HepG2 (cell line): ENCODE measurements around the gene NRG4. TPM values are rescaled to one million over a fixed set of nuclear protein-coding genes. Genes with fewer than 3 reads are reported as not detected.

Experiments used
- ATAC-seq: fragments of 200-7000 bp; cut with Tn5 transposase; 3 replicates; pipeline ENCODE4 v1.9.1; 2020; ENCODE audit warnings: mild to moderate bottlenecking, moderate library complexity
- BruUV-seq: library from RNA; stranded (reverse); fragments of 400-500 nt; replicated peaks from 2 replicates; lab custom pipeline; 2021; lab: Mats Ljungman, UMichigan
- CTCF ChIA-PET: fragments of 300-600 bp; formaldehyde crosslinking; extraction: SDS; loops from one replicate; lab custom pipeline; 2021; ENCODE audit warnings: low total read pairs, inconsistent platforms, low intra/inter-chr PET ratio; lab: Yijun Ruan, JAX
- POLR2A ChIA-PET: fragments of 350-600 bp; sonication (Branson Sonifier 250); formaldehyde crosslinking; loops from one replicate; lab custom pipeline; 2020; ENCODE audit warnings: antibody characterized with exemption, inconsistent platforms; lab: Yijun Ruan, JAX
- DNase-seq: peaks from one replicate; pipeline ENCODE4 v3.0.0-alpha.2; 2015; ENCODE audit warnings: low spot score
- FAIRE-seq: peaks from 3 replicates; lab custom pipeline; 2011; peaks lifted over from hg19 to GRCh38; lab: Jason Lieb, UNC
- H2AFZ ChIP-seq: one replicate; pipeline ENCODE4 v1.6.1; 2011; ENCODE audit warnings: low read length, inconsistent platforms
- H3K27ac ChIP-seq: fragments of 300-600 bp; 3 replicates; pipeline ENCODE4 v1.8.0; 2011; ENCODE audit warnings: mixed run types, mild to moderate bottlenecking, mixed read lengths, low read length, inconsistent platforms; ENCODE audit not compliant: insufficient read depth; ENCODE audit errors: extremely low read length
- H3K27me3 ChIP-seq, 2 experiments: fragments of 200-600 bp in 1 of 2; 2 replicates in 1 of 2; 3 replicates in 1 of 2; pipeline versions ENCODE4 v1.6.0 to v1.8.0; 2011; ENCODE audit warnings: low read length in 2 of 2, mild to moderate bottlenecking in 2 of 2, moderate library complexity in 2 of 2, inconsistent platforms in 1 of 2; ENCODE audit not compliant: insufficient read depth in 2 of 2, control insufficient read depth in 1 of 2
- H3K36me3 ChIP-seq, 2 experiments: fragments of 200-600 bp in 1 of 2; replicated peaks in 1 of 2; 2 replicates in 1 of 2; 3 replicates in 1 of 2; pipeline versions ENCODE4 v1.5.1 to v1.8.0; 2011; ENCODE audit warnings: low read length in 2 of 2, inconsistent platforms in 1 of 2; ENCODE audit not compliant: insufficient read depth in 2 of 2, control insufficient read depth in 1 of 2
- H3K4me1 ChIP-seq: 2 replicates; pipeline ENCODE4 v1.5.1; 2012; ENCODE audit warnings: low read length, inconsistent platforms; ENCODE audit not compliant: insufficient read depth
- H3K4me2 ChIP-seq: 2 replicates; pipeline ENCODE4 v1.6.0; 2011; ENCODE audit warnings: low read depth, low read length, inconsistent platforms
- H3K4me3 ChIP-seq, 3 experiments: fragments of 200-600 bp in 1 of 3; sonication (generic), shearing (Covaris generic) in 1 of 3; replicated peaks in 1 of 3; 2 replicates each; pipeline ENCODE4 v1.5.1; 2011 to 2016; ENCODE audit warnings: low read length in 3 of 3, inconsistent platforms in 2 of 3, low read depth in 2 of 3, mild to moderate bottlenecking in 2 of 3, control low read depth in 1 of 3, mixed read lengths in 1 of 3; ENCODE audit not compliant: insufficient read depth in 1 of 3
- H3K79me2 ChIP-seq: one replicate; pipeline ENCODE4 v1.6.1; 2011; ENCODE audit warnings: low read length, inconsistent platforms; ENCODE audit not compliant: insufficient read depth
- H3K9ac ChIP-seq: 2 replicates; pipeline ENCODE4 v1.6.0; 2011; ENCODE audit warnings: mild to moderate bottlenecking, low read depth, low read length, inconsistent platforms; ENCODE audit not compliant: insufficient read depth
- H3K9me3 ChIP-seq: 2 replicates; pipeline ENCODE4 v1.5.1; 2012; ENCODE audit warnings: mild to moderate bottlenecking, low read length
- H4K20me1 ChIP-seq: 2 replicates; pipeline ENCODE4 v1.6.0; 2011; ENCODE audit warnings: inconsistent platforms, mild to moderate bottlenecking, low read length, moderate library complexity; ENCODE audit not compliant: insufficient read depth
- CEBPG ChIP-seq: IDR thresholded peaks from 2 replicates; pipeline ENCODE4 v1.6.1; 2016
- MLLT10 ChIP-seq: sonication (generic); formaldehyde crosslinking; IDR thresholded peaks from 2 replicates; pipeline ENCODE4 v1.4.0; 2020; ENCODE audit warnings: missing genetic modification reagents
- ZNF20 ChIP-seq: sonication (generic); formaldehyde crosslinking; IDR thresholded peaks from 2 replicates; pipeline ENCODE4 v1.4.0; 2020; ENCODE audit warnings: mild to moderate bottlenecking, moderate library complexity, missing genetic modification reagents
- ZNF317 ChIP-seq: sonication (generic); formaldehyde crosslinking; IDR thresholded peaks from 2 replicates; pipeline ENCODE4 v1.5.0; 2020; ENCODE audit warnings: mild to moderate bottlenecking, missing genetic modification reagents
- WGBS: methylation state at CpG from one replicate; pipeline ENCODE4 v1.1.6; 2017; ENCODE audit warnings: low lambda C conversion rate; 5-methylcytosine and 5-hydroxymethylcytosine counted together
- in situ Hi-C: cut with HindIII; loops from 2 replicates; pipeline ENCODE4 v1.10.0; 2017; ENCODE audit warnings: low pct_unique_long_range_greater_than_20kb; ENCODE audit not compliant: extremely low pct_ligation_motif_present
- intact Hi-C: fragments of 100-400 bp; cut with micrococcal nuclease; formaldehyde crosslinking; loops from one replicate; pipeline ENCODE4 v1.10.0; 2022; ENCODE audit not compliant: unreplicated experiment
- polyA plus RNA-seq, 8 experiments: library from polyadenylated mRNA; depleted of rRNA in 3 of 8; stranded (reverse) in 7 of 8; unstranded in 1 of 8; fragments of >200 nt; fragmentation: Illumina TruSeq in 4 of 8; extraction: Trizol in 4 of 8; gene quantifications; 2 replicates each; pipeline versions ENCODE4 v1.2.1 to v1.2.3, GENCODE V29; 2011 to 2016; ENCODE audit warnings: low read depth in 4 of 8, missing spikeins in 1 of 8, mixed read lengths in 1 of 8; ENCODE audit not compliant: insufficient read depth in 1 of 8
- total RNA-seq, 5 experiments: library from RNA; depleted of rRNA; stranded (reverse); fragments of >200 nt; fragmentation: Illumina TruSeq; extraction: Trizol; gene quantifications; 2 replicates each; pipeline ENCODE4 v1.2.3, GENCODE V29; 2016; ENCODE audit warnings: low read depth in 1 of 5
- TF ChIP-seq, protein P1 (sequence below): sonication (generic); formaldehyde crosslinking; IDR thresholded peaks from 2 replicates; pipeline ENCODE4 v1.5.0; 2020; ENCODE audit warnings: missing genetic modification reagents, mild to moderate bottlenecking, borderline replicate concordance
- TF ChIP-seq, protein P2 (sequence below): sonication (generic); formaldehyde crosslinking; IDR thresholded peaks from 2 replicates; pipeline ENCODE4 v1.4.0; 2020; ENCODE audit warnings: mild to moderate bottlenecking, missing genetic modification reagents

The NRG4 gene
- total and polyA plus RNA-seq, 2 of the 13 experiments (the other 11 are each of a cell fraction or from before 2014, with no cell fraction given): 0.01 TPM; not detected in 1

DNA sequence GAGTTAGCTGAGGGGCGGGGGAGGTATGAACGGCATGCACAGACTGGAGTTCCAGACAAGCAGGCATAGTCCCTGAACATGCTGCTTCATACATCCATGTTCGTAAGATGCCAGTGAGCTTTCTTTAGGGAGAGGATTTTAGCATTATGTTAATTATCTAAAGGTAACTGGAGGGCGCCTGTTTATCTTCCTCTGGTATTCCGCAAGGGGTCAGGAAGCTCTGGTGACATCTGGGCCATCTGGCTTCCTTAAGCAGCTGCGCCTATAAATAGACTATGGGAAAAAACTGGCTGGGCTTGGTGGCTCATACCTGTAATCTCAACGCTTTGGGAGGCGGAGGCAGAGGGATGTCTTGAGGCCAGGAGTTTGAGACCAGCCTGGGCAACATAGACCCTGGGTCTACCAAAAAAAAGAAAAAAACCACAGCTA is 110.1 kb downstream of the NRG4 start (continued):
- TF ChIP-seq ZNF20: no peak
- TF ChIP-seq ZNF317 (CRISPR knock-in tag): no peak

DNA sequence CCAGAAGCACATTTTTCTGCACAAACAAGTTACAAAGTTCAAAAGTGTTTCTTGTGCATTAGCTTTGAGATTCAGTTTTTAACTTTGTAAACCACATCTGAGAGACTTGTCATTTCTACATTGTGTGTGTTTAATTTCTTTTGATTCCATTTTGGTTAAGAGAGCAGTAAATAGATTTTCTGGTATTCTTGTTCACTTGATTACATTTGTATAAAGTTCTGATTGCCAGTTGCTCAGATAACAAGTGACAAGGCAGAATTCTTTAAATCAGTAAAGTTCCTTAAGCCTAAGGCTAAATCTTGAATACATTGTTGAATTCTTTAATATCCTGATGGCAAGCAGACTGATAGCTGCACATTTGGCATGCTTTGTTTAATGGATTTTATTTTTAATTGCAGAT is 111.6 kb downstream of the NRG4 start:
- no peaks in the 10 kb centered on the region; a peak in 1 of 5 replicates for H3K27me3 ChIP-seq
- no peak overlapping the region for H3K27ac ChIP-seq
- no peak for ATAC-seq
- no peaks in the 10 kb centered on the region for H4K20me1 ChIP-seq
- H3K4me2 ChIP-seq: no peak overlapping the region
- no peak for DNase-seq
- ChIA-PET POLR2A (no interaction called here), CTCF (no interaction called here)
- no peak overlapping the region for H3K4me3 ChIP-seq
- FAIRE-seq: no peak
- H2AFZ ChIP-seq: no peak overlapping the region
- no peaks in the 10 kb centered on the region for H3K9me3 ChIP-seq
- H3K79me2 ChIP-seq: peaks cover 16% of the 10 kb centered on the region
- in situ Hi-C loops: no loop called here
- no TSS peak for BruUV-seq
- peaks cover 24% of the 10 kb centered on the region for H3K4me1 ChIP-seq
- no peak overlapping the region for H3K9ac ChIP-seq
- H3K36me3 ChIP-seq: peaks cover 0 to 10% of the 10 kb centered on the region in 2 experiments; a peak in 3 of 5 replicates
- TF ChIP-seq MLLT10 (CRISPR knock-in tag): no peak
- TF ChIP-seq, protein P1, sequence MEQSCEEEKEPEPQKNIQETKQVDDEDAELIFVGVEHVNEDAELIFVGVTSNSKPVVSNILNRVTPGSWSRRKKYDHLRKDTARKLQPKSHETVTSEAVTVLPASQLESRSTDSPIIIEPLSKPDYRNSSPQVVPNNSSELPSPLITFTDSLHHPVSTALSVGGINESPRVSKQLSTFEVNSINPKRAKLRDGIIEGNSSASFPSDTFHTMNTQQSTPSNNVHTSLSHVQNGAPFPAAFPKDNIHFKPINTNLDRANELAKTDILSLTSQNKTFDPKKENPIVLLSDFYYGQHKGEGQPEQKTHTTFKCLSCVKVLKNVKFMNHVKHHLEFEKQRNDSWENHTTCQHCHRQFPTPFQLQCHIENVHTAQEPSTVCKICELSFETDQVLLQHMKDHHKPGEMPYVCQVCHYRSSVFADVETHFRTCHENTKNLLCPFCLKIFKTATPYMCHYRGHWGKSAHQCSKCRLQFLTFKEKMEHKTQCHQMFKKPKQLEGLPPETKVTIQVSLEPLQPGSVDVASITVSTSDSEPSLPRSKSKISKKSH: no peak
- intact Hi-C loops: loop anchor here (10.0 kb wide), 1 partner anchor 56 kb away; the partner anchor contains the start of gene UBE2Q2

DNA sequence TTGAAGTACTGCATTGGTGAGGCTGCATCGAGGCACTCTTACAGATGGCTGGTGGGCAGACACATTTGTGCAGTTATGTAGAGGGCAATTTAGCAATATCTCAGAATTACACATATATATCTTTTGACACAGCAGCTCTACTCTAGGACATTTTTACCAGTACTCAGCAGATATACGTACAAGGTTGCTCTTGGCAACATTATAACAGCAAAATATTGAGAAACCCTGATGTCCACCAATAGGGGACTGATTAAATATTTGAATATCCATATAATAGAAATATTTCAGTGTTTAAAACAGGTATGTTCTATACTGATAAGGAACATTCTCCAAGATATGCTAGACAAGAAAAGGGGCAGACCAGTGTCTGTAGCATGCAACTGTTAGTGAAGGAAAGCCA is 116.5 kb downstream of the NRG4 start:
- no peak for FAIRE-seq
- no peak for ATAC-seq

More for the DNA sequence above, 116.5 kb downstream of the NRG4 start:
- BruUV-seq: no TSS peak
- TF ChIP-seq CEBPG: no peak
- TF ChIP-seq, protein P2, sequence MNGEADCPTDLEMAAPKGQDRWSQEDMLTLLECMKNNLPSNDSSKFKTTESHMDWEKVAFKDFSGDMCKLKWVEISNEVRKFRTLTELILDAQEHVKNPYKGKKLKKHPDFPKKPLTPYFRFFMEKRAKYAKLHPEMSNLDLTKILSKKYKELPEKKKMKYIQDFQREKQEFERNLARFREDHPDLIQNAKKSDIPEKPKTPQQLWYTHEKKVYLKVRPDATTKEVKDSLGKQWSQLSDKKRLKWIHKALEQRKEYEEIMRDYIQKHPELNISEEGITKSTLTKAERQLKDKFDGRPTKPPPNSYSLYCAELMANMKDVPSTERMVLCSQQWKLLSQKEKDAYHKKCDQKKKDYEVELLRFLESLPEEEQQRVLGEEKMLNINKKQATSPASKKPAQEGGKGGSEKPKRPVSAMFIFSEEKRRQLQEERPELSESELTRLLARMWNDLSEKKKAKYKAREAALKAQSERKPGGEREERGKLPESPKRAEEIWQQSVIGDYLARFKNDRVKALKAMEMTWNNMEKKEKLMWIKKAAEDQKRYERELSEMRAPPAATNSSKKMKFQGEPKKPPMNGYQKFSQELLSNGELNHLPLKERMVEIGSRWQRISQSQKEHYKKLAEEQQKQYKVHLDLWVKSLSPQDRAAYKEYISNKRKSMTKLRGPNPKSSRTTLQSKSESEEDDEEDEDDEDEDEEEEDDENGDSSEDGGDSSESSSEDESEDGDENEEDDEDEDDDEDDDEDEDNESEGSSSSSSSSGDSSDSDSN (CRISPR knock-in tag): no peak
- no peak overlapping the region for H2AFZ ChIP-seq
- no peak for DNase-seq
- no peaks in the 10 kb centered on the region for H3K27me3 ChIP-seq
- intact Hi-C loops: no loop called here
- in situ Hi-C loops: no loop called here
- no peak overlapping the region for H3K4me3 ChIP-seq
- WGBS: 100% methylated on average over 2 of the region's 2 CpGs
- no peaks in the 10 kb centered on the region for H3K79me2 ChIP-seq
- ChIA-PET POLR2A (no interaction called here), CTCF (no interaction called here)
- H4K20me1 ChIP-seq: no peaks in the 10 kb centered on the region
- H3K27ac ChIP-seq: no peak overlapping the region
- H3K4me2 ChIP-seq: no peak overlapping the region
- no peak overlapping the region for H3K9ac ChIP-seq
- peaks cover 8% of the 10 kb centered on the region for H3K4me1 ChIP-seq
- H3K36me3 ChIP-seq: peaks cover 0 to 7% of the 10 kb centered on the region in 2 experiments; a peak in 1 of 5 replicates
- no peaks in the 10 kb centered on the region for H3K9me3 ChIP-seq
